Breast epithelium (tissue), 3 donors: Measurements from ENCODE around the gene PKN1.

ENCODE experiments used
- POLR2A ChIP-seq: fragments of 450-650 bp; IDR thresholded peaks from one replicate; pipeline ENCODE4 v1.6.1; 2016; ENCODE audit warnings: antibody characterized with exemption, mild to moderate bottlenecking, moderate library complexity
- TF ChIP-seq, protein P1 (sequence below), 3 donors: fragments of 450-650 bp; IDR thresholded peaks; one replicate each; pipeline ENCODE4 v1.5.1; 2016 to 2017; ENCODE audit warnings: antibody characterized with exemption in 3 of 3, mild to moderate bottlenecking in 3 of 3, moderate library complexity in 3 of 3

GRCh38 chr19:14433554-14434501, 722 bp downstream of the PKN1 start:
- TF ChIP-seq, protein P1, sequence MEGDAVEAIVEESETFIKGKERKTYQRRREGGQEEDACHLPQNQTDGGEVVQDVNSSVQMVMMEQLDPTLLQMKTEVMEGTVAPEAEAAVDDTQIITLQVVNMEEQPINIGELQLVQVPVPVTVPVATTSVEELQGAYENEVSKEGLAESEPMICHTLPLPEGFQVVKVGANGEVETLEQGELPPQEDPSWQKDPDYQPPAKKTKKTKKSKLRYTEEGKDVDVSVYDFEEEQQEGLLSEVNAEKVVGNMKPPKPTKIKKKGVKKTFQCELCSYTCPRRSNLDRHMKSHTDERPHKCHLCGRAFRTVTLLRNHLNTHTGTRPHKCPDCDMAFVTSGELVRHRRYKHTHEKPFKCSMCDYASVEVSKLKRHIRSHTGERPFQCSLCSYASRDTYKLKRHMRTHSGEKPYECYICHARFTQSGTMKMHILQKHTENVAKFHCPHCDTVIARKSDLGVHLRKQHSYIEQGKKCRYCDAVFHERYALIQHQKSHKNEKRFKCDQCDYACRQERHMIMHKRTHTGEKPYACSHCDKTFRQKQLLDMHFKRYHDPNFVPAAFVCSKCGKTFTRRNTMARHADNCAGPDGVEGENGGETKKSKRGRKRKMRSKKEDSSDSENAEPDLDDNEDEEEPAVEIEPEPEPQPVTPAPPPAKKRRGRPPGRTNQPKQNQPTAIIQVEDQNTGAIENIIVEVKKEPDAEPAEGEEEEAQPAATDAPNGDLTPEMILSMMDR (IDR thresholded peaks at IDR 0.05) = no peak
- no peak for TF ChIP-seq POLR2A
